ENCODE measurements around the gene PAAF1.

The PAAF1 gene, protein sequence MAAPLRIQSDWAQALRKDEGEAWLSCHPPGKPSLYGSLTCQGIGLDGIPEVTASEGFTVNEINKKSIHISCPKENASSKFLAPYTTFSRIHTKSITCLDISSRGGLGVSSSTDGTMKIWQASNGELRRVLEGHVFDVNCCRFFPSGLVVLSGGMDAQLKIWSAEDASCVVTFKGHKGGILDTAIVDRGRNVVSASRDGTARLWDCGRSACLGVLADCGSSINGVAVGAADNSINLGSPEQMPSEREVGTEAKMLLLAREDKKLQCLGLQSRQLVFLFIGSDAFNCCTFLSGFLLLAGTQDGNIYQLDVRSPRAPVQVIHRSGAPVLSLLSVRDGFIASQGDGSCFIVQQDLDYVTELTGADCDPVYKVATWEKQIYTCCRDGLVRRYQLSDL

DNA sequence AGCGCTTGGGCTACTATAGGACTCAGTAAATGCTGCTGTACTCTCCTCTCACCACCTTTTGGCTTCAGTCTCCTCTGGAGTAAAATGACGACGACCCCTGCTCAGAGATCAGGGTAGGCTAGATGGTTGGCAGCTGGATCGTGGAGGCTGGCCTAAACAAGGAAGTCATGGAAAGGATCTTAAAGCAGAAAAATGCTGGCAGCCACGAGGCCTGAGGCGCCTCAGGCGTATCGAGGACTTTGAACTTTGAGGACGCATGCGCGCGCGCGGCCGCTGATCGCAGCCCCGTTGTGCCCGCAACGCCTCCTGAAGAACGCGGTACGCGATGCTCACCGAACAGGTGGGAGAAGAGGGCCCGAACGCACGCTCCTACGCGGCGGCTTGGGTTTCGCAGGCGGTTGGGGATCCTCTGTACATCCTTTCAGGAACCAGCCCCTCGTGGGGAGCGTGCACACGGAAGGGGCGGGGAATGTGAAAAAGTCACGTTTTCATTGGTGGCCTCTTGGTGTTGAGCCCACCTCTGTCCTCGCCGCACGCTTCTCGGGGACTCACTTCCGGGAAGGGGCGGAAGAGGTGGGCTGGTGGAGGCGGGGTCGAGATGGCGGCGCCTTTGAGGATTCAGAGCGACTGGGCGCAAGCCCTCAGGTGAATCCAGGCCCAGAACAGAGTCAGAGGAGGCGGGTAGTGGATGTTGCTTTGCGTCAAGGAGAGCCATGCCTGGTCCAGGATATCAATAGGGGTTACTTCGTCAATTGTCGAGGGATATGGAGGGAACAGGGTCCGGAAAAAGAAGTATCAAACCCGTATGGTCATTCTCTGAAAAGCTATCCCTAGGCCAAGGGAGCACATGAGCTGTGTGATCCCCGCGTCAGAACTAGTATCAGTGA lies at the start of gene PAAF1, which contains the start of gene COA4:
Gene PAAF1, plus strand, starts transcription at position 576 of the 887 bp plus-strand sequence. Its CDS starts 23 bp downstream, at position 599.
Gene COA4, minus strand, starts transcription at position 423 of the 887 bp plus-strand sequence. CDS start 3,468 bp downstream, outside the sequence.
- DNase-seq (ENCODE audit: low read depth), result peak; percentile 93
- H3K4me3 ChIP-seq (ENCODE audit: low read depth, low read length), result peak within 1 kb of the TSS; percentile 92
- TF ChIP-seq, protein P1, sequence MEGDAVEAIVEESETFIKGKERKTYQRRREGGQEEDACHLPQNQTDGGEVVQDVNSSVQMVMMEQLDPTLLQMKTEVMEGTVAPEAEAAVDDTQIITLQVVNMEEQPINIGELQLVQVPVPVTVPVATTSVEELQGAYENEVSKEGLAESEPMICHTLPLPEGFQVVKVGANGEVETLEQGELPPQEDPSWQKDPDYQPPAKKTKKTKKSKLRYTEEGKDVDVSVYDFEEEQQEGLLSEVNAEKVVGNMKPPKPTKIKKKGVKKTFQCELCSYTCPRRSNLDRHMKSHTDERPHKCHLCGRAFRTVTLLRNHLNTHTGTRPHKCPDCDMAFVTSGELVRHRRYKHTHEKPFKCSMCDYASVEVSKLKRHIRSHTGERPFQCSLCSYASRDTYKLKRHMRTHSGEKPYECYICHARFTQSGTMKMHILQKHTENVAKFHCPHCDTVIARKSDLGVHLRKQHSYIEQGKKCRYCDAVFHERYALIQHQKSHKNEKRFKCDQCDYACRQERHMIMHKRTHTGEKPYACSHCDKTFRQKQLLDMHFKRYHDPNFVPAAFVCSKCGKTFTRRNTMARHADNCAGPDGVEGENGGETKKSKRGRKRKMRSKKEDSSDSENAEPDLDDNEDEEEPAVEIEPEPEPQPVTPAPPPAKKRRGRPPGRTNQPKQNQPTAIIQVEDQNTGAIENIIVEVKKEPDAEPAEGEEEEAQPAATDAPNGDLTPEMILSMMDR (IDR thresholded peaks at IDR 0.05; ENCODE audit: control insufficient read depth, extremely low read depth, insufficient read depth), result no peak

DNA sequence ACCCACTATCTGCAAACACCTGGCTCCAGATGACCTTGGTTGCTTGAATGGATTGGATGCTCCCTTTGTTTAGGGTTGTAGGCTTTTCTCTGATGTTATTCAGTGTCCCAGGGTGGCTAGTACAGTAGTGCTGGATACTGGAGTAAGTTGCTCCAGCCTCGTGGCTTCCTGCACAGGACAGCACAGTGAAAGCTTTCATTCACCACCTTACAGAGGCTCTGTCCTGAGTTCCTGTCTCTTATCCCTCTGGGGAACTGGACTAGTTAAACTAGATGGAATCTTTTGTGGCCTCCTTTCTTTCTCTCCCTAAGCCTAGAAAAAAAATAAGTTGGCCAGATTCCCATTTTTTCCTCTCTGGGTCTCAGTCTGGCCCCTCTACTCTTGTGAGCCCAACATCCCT lies 46.5 kb upstream of the PAAF1 start:
- DNase-seq (ENCODE audit: low read depth), result no peak
- TF ChIP-seq, protein P1 (IDR thresholded peaks at IDR 0.05; ENCODE audit: control insufficient read depth, extremely low read depth, insufficient read depth), result no peak

DNA sequence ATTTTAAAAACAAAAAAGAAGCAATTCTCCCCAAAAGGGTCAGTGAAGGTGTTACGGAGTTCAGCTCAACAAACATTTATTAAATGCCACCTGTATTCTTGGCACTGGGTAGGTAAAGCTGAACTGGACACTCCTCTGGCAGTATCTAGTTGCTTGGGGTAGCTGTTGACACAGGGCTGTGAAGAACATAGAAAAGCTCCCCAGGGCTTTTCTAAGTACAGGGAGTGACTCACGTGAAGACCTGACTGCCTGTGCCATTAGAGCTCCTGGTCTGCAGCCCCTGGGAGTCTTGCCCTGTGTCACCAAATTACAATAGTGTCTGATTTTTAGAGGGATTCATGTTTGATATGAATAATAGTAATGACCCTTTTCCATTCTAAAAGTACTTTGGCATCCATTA lies 43.7 kb upstream of the PAAF1 start:
- TF ChIP-seq, protein P1 (IDR thresholded peaks at IDR 0.05; ENCODE audit: control insufficient read depth, extremely low read depth, insufficient read depth), result no peak
- H3K4me3 ChIP-seq (ENCODE audit: low read depth, low read length), result no peak overlapping the region
- DNase-seq (ENCODE audit: low read depth), result no peak

More for the DNA sequence above, 46.5 kb upstream of the PAAF1 start:
- H3K4me3 ChIP-seq (ENCODE audit: low read depth, low read length), result no peak overlapping the region

DNA sequence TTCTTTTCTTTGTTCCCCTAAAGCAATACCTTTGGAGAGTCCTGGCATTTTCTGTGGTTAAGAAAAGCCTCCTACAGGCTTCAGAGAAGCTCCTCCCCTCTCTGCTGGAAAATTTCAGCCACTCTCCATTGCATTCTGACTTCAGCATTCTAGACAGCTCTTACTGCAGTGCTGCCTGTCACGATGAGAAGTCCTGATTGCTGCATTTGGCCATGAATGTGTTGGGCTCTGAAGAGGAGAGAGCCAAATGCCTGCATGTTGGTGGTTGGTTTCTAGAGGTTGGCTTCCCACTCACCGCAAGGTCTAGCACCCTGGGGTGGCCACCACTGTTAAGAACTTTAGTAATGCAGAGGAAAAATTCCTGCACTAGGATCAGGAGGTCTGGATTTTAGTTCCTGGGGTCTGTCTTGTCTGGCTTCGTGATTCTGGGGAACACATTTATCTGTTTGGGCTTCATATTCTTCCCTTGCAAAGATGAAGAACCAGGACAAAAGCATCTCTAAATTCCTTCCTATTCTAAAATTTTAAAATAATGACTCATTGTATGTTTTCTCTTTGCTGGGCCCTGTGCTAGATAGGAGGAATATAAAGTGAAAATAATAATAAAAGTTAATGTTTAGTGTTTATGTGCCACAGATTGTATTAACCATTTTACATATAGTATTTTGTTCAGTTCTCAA lies 38.2 kb upstream of the PAAF1 start:
- no peak for DNase-seq (ENCODE audit: low read depth)
- H3K4me3 ChIP-seq (ENCODE audit: low read depth, low read length), result no peak overlapping the region
- TF ChIP-seq, protein P1 (IDR thresholded peaks at IDR 0.05; ENCODE audit: control insufficient read depth, extremely low read depth, insufficient read depth), result no peak

DNA sequence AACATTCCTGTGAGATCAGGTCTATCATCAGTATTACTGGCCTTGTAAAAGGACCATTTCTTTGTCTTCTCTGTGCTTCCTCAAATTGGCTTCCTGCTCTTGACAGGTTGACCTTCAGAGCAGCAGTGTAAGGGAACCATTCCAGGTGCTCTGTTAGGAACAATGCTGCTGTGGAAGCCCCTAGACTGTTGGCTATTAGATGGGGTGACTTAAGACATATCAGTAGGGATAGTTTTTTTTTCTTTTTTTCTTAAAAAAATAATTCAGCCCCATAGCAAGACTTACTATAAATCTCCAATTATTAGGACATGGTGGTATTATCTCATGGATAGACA lies 37.7 kb upstream of the PAAF1 start:
- DNase-seq (ENCODE audit: low read depth), result no peak
- TF ChIP-seq, protein P1 (IDR thresholded peaks at IDR 0.05; ENCODE audit: control insufficient read depth, extremely low read depth, insufficient read depth), result no peak
- no peak overlapping the region for H3K4me3 ChIP-seq (ENCODE audit: low read depth, low read length)

DNA sequence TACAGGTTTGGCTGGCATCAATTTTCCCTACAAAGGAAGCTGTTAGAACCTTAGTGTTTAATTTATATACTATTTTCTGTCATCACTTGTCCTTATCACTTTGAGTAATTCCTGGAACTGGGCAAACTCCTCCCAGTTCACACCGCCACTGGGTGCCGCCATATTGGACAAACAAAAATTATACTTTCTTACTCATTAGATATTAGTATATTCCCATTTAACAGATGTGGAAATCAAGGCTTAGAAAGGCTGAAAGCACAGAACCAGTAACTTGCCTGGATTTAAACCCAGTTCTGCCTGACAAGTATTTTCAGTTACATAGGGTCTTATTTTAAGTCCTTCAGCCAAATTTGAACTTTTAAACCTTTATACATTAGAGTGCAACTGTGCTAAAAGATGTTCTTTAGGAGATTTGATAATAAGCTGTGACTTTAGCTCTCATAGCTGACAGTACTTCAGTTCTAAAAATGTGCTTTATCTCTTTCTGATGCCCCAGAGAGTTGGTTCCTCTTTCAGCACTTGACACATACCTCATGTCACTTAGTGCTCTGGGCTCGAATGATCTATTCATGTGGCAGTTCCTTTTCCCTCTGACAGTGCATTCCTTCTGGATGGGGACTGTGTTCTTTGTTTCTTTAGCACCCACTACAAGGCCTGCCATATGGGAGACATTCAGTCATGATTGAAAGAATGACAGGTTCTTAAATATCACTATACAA lies 25.6 kb upstream of the PAAF1 start:
- no peak overlapping the region for H3K4me3 ChIP-seq (ENCODE audit: low read depth, low read length)
- no peak for DNase-seq (ENCODE audit: low read depth)
- TF ChIP-seq, protein P1 (IDR thresholded peaks at IDR 0.05; ENCODE audit: control insufficient read depth, extremely low read depth, insufficient read depth), result no peak

Data from LNCaP clone FGC (cell line).